ENCODE results near the gene USP22.

Gene USP22

DNA sequence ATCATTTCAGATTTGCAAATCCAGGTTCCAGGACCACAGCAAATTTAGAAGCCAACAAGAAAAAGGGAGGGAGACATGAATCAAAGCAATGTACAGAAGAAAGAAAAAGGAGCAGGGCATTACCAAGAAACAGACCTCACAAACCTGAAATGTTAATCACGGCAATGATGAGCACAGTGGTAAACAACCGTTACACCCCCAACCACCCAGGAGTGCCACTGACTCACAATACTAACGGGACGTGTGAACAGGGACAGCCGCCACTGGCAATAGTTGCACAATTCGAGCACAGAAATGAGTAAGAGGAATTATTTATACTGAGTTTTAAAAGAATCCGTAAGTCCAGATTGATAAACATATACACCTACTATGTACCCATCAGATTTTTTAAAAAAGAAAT is 13.8 kb downstream of the USP22 start:
- no peak overlapping the region; the same call in 1 of the 2 replicates for H3K4me3 ChIP-seq (ENCODE audit: low read length)
- DNase-seq (ENCODE audit: low read depth) = peak; percentile 82
- TF ChIP-seq, protein P1, sequence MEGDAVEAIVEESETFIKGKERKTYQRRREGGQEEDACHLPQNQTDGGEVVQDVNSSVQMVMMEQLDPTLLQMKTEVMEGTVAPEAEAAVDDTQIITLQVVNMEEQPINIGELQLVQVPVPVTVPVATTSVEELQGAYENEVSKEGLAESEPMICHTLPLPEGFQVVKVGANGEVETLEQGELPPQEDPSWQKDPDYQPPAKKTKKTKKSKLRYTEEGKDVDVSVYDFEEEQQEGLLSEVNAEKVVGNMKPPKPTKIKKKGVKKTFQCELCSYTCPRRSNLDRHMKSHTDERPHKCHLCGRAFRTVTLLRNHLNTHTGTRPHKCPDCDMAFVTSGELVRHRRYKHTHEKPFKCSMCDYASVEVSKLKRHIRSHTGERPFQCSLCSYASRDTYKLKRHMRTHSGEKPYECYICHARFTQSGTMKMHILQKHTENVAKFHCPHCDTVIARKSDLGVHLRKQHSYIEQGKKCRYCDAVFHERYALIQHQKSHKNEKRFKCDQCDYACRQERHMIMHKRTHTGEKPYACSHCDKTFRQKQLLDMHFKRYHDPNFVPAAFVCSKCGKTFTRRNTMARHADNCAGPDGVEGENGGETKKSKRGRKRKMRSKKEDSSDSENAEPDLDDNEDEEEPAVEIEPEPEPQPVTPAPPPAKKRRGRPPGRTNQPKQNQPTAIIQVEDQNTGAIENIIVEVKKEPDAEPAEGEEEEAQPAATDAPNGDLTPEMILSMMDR (conservative IDR thresholded peaks at IDR 0.05; ENCODE audit: low read length) = no peak

DNA sequence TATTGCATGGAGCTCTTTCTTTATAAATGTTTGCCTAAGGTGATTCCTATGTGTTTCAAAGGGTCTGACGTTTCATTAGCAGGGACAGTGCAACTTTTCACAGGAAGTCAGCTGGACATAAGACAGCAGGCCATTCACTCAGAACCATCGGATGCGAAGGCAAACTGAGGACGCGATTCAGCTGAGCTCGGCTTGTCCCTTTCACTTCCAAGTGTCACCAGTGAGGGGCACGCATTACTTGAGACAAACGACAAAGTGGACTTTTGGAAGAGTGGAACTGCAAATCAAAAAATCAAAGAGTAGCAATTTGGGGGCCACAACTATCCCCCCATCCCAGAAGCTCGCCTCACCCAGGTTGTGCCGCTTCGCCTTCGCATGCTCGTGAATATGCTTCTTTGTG is 14.6 kb downstream of the USP22 start:
- no peak overlapping the region for H3K4me3 ChIP-seq (ENCODE audit: low read length)
- DNase-seq (ENCODE audit: low read depth) = no peak
- TF ChIP-seq, protein P1 (conservative IDR thresholded peaks at IDR 0.05; ENCODE audit: low read length) = no peak

GRCh38 chr17:21027031-21027430 is 15.8 kb downstream of the USP22 start:
- TF ChIP-seq, protein P1 (conservative IDR thresholded peaks at IDR 0.05; ENCODE audit: low read length) = no peak
- DNase-seq (ENCODE audit: low read depth) = no peak

DNA sequence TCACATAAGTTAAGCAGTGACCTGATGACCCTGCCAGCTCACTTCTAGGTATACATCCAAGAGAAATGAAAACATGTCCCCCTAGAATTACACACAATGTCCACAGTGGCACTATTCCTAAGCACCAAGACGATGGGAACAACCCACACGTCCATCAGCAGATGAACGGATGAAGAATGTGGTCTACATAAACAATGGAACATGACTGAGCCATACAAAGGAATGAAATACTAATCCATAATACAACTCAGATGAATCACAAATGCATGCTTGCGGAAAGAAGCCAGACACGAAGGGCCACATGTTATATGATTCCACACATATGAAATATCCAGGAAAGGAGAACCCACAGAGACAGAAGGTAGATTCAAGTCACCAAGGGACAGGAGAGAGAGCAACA is 17.4 kb downstream of the USP22 start:
- DNase-seq (ENCODE audit: low read depth) = peak; percentile 23
- no peak overlapping the region for H3K4me3 ChIP-seq (ENCODE audit: low read length)
- TF ChIP-seq, protein P1 (conservative IDR thresholded peaks at IDR 0.05; ENCODE audit: low read length) = no peak

More at GRCh38 chr17:21027031-21027430, 15.8 kb downstream of the USP22 start:
- no peak overlapping the region for H3K4me3 ChIP-seq (ENCODE audit: low read length)

DNA sequence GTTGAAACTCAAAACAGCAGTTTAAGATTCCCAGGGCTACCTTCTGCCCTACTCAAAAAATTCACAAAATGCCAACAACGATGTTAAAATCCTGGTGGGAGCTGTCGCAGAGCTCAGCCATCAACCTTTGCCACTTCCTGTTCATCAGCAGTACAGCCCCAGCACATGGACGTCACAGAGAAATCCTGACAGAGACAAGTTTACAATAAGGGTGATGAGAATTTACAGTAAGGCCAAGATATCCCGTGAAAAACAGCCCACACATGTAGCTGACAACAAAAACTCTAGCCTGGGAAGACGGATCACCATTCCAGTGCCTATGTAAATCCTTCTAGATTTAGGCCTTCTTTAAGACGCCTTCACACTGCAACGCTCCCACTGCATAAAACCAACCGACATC is 18.8 kb downstream of the USP22 start:
- TF ChIP-seq, protein P1 (conservative IDR thresholded peaks at IDR 0.05; ENCODE audit: low read length) = no peak

GRCh38 chr17:21021208-21021803 is 21.5 kb downstream of the USP22 start:
- TF ChIP-seq, protein P1 (conservative IDR thresholded peaks at IDR 0.05; ENCODE audit: low read length) = no peak
- H3K4me3 ChIP-seq (ENCODE audit: low read length) = no peak overlapping the region
- DNase-seq (ENCODE audit: low read depth) = no peak

More for the DNA sequence above, 18.8 kb downstream of the USP22 start:
- H3K4me3 ChIP-seq (ENCODE audit: low read length) = no peak overlapping the region
- no peak for DNase-seq (ENCODE audit: low read depth)

DNA sequence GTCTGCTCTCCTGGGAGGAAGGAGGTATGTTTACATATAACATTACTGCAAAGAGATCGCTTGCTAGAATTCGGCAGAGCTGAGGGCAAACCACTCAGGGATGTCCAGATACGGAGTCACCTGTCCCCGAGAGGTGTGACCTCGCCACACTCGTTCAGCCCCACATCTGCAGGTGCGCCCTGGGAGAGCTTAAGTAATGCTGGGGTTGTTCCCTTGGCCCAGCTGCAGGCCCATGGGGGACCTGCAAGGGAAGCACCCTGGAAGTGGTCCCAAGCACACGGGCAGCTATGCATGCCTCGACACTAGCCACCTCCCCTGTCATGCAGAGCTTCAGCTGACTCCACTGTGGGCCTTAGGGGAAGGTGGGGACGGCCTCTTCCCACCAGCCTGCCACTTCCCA is 22.2 kb downstream of the USP22 start:
- no peak overlapping the region for H3K4me3 ChIP-seq (ENCODE audit: low read length)
- TF ChIP-seq, protein P1 (conservative IDR thresholded peaks at IDR 0.05; ENCODE audit: low read length) = no peak
- no peak for DNase-seq (ENCODE audit: low read depth)
